ENCODE measurements around the gene IDI1.
A peak's percentile ranks its signal among the peaks of the same experiment; 100 is the strongest.

IDI1 gene

DNA sequence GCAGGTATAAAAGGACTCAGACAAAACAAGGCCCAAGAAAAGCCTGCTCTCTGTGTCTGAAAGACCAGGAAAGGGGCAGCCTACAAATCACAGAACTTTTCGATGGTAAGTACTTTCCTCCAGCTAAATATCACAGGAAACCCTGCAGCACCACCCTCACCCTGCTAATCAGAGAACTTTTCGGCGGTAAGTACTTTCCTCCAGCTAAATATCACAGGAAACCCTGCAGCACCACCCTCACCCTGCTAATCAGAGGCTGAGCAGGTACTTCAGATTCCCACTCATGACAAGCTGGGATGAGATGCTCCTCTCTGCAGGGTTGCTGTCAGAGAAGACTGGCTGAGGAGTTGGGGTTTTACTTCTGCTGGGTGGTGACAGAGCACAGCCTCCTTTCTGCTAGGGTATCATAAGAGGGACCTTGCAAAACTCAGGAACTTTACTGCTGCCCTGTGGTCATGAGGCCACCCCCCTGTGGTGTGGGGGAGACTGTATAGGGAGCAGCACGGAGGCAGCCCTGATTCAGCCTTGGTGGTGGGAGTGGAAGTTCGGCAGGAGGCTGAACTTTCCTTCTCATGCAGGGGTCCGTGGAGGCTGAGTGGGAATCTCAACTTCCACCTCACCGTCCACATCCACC, 14.4 kb upstream of the IDI1 start:
- H3K27ac ChIP-seq (ENCODE audit: low read length): no peak overlapping the region
- no peaks in the 10 kb centered on the region for H3K9me3 ChIP-seq (ENCODE audit: control insufficient read depth, insufficient read depth, low read length)
- no peak for DNase-seq (ENCODE audit: low read depth, low spot score)
- H3K36me3 ChIP-seq (ENCODE audit: control insufficient read depth, insufficient read depth, low read length): no peaks in the 10 kb centered on the region
- no peaks in the 10 kb centered on the region for H3K4me1 ChIP-seq (ENCODE audit: control insufficient read depth, insufficient read depth, low read length)
- WGBS (ENCODE audit: insufficient coverage, insufficient read length): no CpG with 5 or more reads among the region's 7 CpGs
- H3K27me3 ChIP-seq (ENCODE audit: control insufficient read depth, insufficient read depth, low read length): no peaks in the 10 kb centered on the region
- H3K4me3 ChIP-seq (ENCODE audit: low read length): no peak overlapping the region

DNA sequence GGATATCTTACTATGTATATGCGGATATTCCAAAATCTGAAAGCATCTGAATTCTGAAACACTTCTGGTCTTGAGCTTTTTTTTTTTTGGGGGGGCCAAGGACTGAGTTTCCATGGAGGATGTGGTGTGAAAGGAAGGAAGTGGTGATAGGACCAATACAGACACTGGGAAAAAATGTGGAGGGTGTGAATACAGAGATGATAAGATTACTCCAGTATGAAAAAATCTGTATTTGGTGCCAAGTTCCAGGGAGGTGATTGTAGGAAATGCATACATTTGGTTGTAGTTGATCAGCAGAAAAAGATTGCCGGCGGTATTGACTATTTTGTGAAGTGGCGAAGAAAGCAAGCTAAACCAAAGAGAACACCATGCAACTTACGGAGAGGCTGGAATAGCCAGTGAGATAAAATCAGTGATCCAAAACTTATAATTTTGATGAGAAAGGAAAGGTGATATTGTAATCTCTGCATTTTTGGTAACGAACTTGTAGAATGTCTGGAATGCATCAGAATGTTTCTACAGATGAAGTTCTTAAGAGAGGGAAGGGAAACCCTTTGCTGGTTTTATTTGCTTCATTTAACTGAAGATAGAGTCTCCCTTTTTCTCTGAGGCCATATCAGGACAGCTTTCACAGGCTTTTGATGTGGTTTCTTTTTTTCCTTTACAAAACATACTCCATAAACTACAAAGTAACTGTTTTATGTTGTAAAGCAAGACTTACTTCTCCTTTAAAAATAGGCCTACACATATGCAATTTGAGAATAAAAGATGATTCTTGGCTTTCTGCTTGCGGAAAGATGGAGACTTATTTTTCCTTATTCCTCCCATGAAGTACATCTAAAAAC, 13.2 kb upstream of the IDI1 start:
- DNase-seq (ENCODE audit: low read depth, low spot score): no peak
- Histone ChIP-seq H3K27ac (ENCODE audit: low read length) (no peak overlapping the region), H3K9me3 (ENCODE audit: control insufficient read depth, insufficient read depth, low read length) (no peaks in the 10 kb centered on the region), H3K4me3 (ENCODE audit: low read length) (no peak overlapping the region), H3K4me1 (ENCODE audit: control insufficient read depth, insufficient read depth, low read length) (no peaks in the 10 kb centered on the region), H3K27me3 (ENCODE audit: control insufficient read depth, insufficient read depth, low read length) (no peaks in the 10 kb centered on the region), H3K36me3 (ENCODE audit: control insufficient read depth, insufficient read depth, low read length) (no peaks in the 10 kb centered on the region)
- no CpG with 5 or more reads among the region's 7 CpGs for WGBS (ENCODE audit: insufficient coverage, insufficient read length)

GRCh38 chr10:1059902-1060301, 11.0 kb upstream of the IDI1 start:
- H3K27ac ChIP-seq (ENCODE audit: low read length): no peak overlapping the region
- no CpG with 5 or more reads among the region's 8 CpGs for WGBS (ENCODE audit: insufficient coverage, insufficient read length)

DNA sequence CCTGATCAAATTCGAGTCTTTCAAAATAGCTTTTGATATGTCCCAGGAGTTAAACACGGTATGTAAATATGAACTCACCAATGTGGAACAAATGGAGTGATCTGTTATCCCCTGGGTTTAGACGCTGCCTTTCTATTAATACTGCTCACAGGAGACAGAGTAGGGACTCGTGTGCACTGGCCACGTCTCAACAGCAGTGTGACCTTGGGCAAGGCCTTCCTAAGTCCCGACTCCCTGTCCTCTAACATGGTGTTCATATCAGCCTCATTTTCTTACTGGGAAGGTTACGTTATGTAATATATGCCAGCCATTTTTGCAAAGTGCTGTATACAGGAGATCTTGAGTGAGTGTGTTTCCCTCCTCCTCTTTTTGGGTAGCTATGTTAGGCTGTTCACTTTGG, 9.1 kb upstream of the IDI1 start:
- Histone ChIP-seq H3K36me3 (ENCODE audit: control insufficient read depth, insufficient read depth, low read length) (no peaks in the 10 kb centered on the region), H3K4me3 (ENCODE audit: low read length) (no peak overlapping the region), H3K27me3 (ENCODE audit: control insufficient read depth, insufficient read depth, low read length) (no peaks in the 10 kb centered on the region), H3K27ac (ENCODE audit: low read length) (no peak overlapping the region), H3K4me1 (ENCODE audit: control insufficient read depth, insufficient read depth, low read length) (no peaks in the 10 kb centered on the region), H3K9me3 (ENCODE audit: control insufficient read depth, insufficient read depth, low read length) (no peaks in the 10 kb centered on the region)
- no peak for DNase-seq (ENCODE audit: low read depth, low spot score)
- WGBS (ENCODE audit: insufficient coverage, insufficient read length): no CpG with 5 or more reads among the region's 7 CpGs

More at GRCh38 chr10:1059902-1060301, 11.0 kb upstream of the IDI1 start:
- H3K9me3 ChIP-seq (ENCODE audit: control insufficient read depth, insufficient read depth, low read length): no peaks in the 10 kb centered on the region
- H3K36me3 ChIP-seq (ENCODE audit: control insufficient read depth, insufficient read depth, low read length): no peaks in the 10 kb centered on the region
- H3K4me1 ChIP-seq (ENCODE audit: control insufficient read depth, insufficient read depth, low read length): no peaks in the 10 kb centered on the region
- no peak overlapping the region for H3K4me3 ChIP-seq (ENCODE audit: low read length)
- DNase-seq (ENCODE audit: low read depth, low spot score): no peak
- H3K27me3 ChIP-seq (ENCODE audit: control insufficient read depth, insufficient read depth, low read length): no peaks in the 10 kb centered on the region

- H3K27ac ChIP-seq (ENCODE audit: low read length): no peak overlapping the region
- H3K4me1 ChIP-seq (ENCODE audit: control insufficient read depth, insufficient read depth, low read length): no peaks in the 10 kb centered on the region
- no peaks in the 10 kb centered on the region for H3K36me3 ChIP-seq (ENCODE audit: control insufficient read depth, insufficient read depth, low read length)
- no CpG with 5 or more reads among the region's 26 CpGs for WGBS (ENCODE audit: insufficient coverage, insufficient read length)
- H3K9me3 ChIP-seq (ENCODE audit: control insufficient read depth, insufficient read depth, low read length): no peaks in the 10 kb centered on the region
- no peak for DNase-seq (ENCODE audit: low read depth, low spot score)
- no peaks in the 10 kb centered on the region for H3K27me3 ChIP-seq (ENCODE audit: control insufficient read depth, insufficient read depth, low read length)
- peak overlapping the region; percentile 85 for H3K4me3 ChIP-seq (ENCODE audit: low read length)
Observed at GRCh38 chr10:1057106-1057657, 8.3 kb upstream of the IDI1 start.

DNA sequence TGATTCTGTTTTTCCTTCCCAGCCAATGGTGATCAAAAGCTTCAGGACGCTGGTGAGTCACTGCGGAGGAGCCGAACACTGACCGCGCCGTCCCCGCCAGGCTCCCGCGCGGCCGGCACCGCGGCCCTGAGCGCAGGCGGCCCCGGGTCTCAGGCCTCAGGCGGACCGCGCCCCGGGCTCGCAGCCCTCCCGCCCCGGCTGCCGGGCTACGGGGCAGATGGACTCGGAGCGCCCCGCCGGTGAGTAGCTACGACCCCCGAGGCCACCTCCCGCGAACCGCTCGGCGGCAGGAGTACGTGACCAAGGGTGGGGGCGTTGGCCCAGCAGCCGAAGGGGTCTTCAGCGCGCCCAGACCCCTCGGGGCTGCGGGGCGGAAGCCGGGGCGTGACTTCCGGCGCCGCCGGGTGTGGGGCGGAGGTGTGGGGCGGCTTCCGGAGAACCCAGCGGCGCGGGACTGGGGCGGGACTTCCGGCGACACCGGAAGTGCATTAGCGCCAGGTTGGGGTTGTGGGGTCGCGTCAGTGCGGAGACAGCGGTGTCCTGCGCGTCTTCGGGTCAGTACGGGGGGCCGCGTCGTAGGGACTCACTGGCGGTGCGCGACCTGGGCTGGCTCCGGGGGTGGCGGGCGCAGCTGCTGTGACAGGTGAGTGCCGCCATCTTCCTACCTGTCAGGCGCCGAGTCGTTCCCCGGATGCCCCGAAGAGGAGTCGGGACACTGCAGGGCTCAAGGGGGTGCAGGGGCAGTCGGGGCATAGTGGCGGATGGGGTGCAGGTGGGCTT, 7.6 kb upstream of the IDI1 start, which contains the start of gene WDR37:
WDR37 (plus strand) TSS at position 60 of the 780 bp plus-strand sequence. CDS start 15,771 bp downstream, outside the sequence.
- Histone ChIP-seq H3K4me1 (ENCODE audit: control insufficient read depth, insufficient read depth, low read length) (no peaks in the 10 kb centered on the region), H3K9me3 (ENCODE audit: control insufficient read depth, insufficient read depth, low read length) (no peaks in the 10 kb centered on the region), H3K4me3 (ENCODE audit: low read length) (peak within 1 kb of the TSS; percentile 85), H3K27ac (ENCODE audit: low read length) (no peak within 1 kb of the TSS), H3K27me3 (ENCODE audit: control insufficient read depth, insufficient read depth, low read length) (no peaks in the 10 kb centered on the region), H3K36me3 (ENCODE audit: control insufficient read depth, insufficient read depth, low read length) (no peaks in the 10 kb centered on the region)
- DNase-seq (ENCODE audit: low read depth, low spot score): peak; percentile 41
- no CpG with 5 or more reads among the region's 87 CpGs for WGBS (ENCODE audit: insufficient coverage, insufficient read length)

GRCh38 chr10:1054684-1055083, 5.8 kb upstream of the IDI1 start:
- no peaks in the 10 kb centered on the region for H3K27me3 ChIP-seq (ENCODE audit: control insufficient read depth, insufficient read depth, low read length)
- no peak overlapping the region for H3K27ac ChIP-seq (ENCODE audit: low read length)
- no peaks in the 10 kb centered on the region for H3K9me3 ChIP-seq (ENCODE audit: control insufficient read depth, insufficient read depth, low read length)
- no CpG with 5 or more reads among the region's 6 CpGs for WGBS (ENCODE audit: insufficient coverage, insufficient read length)
- DNase-seq (ENCODE audit: low read depth, low spot score): no peak
- H3K4me3 ChIP-seq (ENCODE audit: low read length): no peak overlapping the region
- no peaks in the 10 kb centered on the region for H3K36me3 ChIP-seq (ENCODE audit: control insufficient read depth, insufficient read depth, low read length)
- no peaks in the 10 kb centered on the region for H3K4me1 ChIP-seq (ENCODE audit: control insufficient read depth, insufficient read depth, low read length)

GRCh38 chr10:1050554-1050953, 1.6 kb upstream of the IDI1 start:
- no peak overlapping the region for H3K4me3 ChIP-seq (ENCODE audit: low read length)
- no peak overlapping the region for H3K27ac ChIP-seq (ENCODE audit: low read length)
- WGBS (ENCODE audit: insufficient coverage, insufficient read length): no CpG with 5 or more reads among the region's 4 CpGs
- DNase-seq (ENCODE audit: low read depth, low spot score): no peak
- peaks cover 2% of the 10 kb centered on the region; the same call in 1 of the 2 replicates for H3K4me1 ChIP-seq (ENCODE audit: control insufficient read depth, insufficient read depth, low read length)
- H3K9me3 ChIP-seq (ENCODE audit: control insufficient read depth, insufficient read depth, low read length): no peaks in the 10 kb centered on the region
- no peaks in the 10 kb centered on the region for H3K36me3 ChIP-seq (ENCODE audit: control insufficient read depth, insufficient read depth, low read length)
- no peaks in the 10 kb centered on the region for H3K27me3 ChIP-seq (ENCODE audit: control insufficient read depth, insufficient read depth, low read length)

- no peak overlapping the region for H3K27ac ChIP-seq (ENCODE audit: low read length)
- peaks cover 2% of the 10 kb centered on the region; the same call in 1 of the 2 replicates for H3K4me1 ChIP-seq (ENCODE audit: control insufficient read depth, insufficient read depth, low read length)
- peak overlapping the region; percentile 96; the same call in 1 of the 2 replicates for H3K4me3 ChIP-seq (ENCODE audit: low read length)
- WGBS (ENCODE audit: insufficient coverage, insufficient read length): 100% methylated on average over 1 of the region's 5 CpGs
- H3K36me3 ChIP-seq (ENCODE audit: control insufficient read depth, insufficient read depth, low read length): no peaks in the 10 kb centered on the region
- DNase-seq (ENCODE audit: low read depth, low spot score): no peak
- no peaks in the 10 kb centered on the region for H3K9me3 ChIP-seq (ENCODE audit: control insufficient read depth, insufficient read depth, low read length)
- H3K27me3 ChIP-seq (ENCODE audit: control insufficient read depth, insufficient read depth, low read length): no peaks in the 10 kb centered on the region
Observed at GRCh38 chr10:1050145-1050544, 1.2 kb upstream of the IDI1 start.

GRCh38 chr10:1049425-1049958, 573 bp upstream of the IDI1 start:
- Histone ChIP-seq H3K27ac (ENCODE audit: low read length) (no peak overlapping the region), H3K4me3 (ENCODE audit: low read length) (peak overlapping the region; percentile 96), H3K27me3 (ENCODE audit: control insufficient read depth, insufficient read depth, low read length) (no peaks in the 10 kb centered on the region), H3K9me3 (ENCODE audit: control insufficient read depth, insufficient read depth, low read length) (no peaks in the 10 kb centered on the region), H3K36me3 (ENCODE audit: control insufficient read depth, insufficient read depth, low read length) (no peaks in the 10 kb centered on the region), H3K4me1 (ENCODE audit: control insufficient read depth, insufficient read depth, low read length) (peaks cover 2% of the 10 kb centered on the region; the same call in 1 of the 2 replicates)
- DNase-seq (ENCODE audit: low read depth, low spot score): no peak
- WGBS (ENCODE audit: insufficient coverage, insufficient read length): no CpG with 5 or more reads among the region's 34 CpGs
